ENCODE data around the gene ANKRD26. TPM values are rescaled to one million over a fixed set of nuclear protein-coding genes. Genes with fewer than 3 reads are reported as not detected.

Gene ANKRD26
- total RNA-seq, 1 experiment from 2014 or later, result 2.9 TPM

GRCh38 chr10:26997610-26998009, 102.7 kb downstream of the ANKRD26 start:
- H3K27ac ChIP-seq (ENCODE audit: low read length), result no peak overlapping the region
- no peaks in the 10 kb centered on the region for H3K4me1 ChIP-seq (ENCODE audit: insufficient read depth, low read length)
- no peak overlapping the region for H2AFZ ChIP-seq (ENCODE audit: low read length)
- H3K9me3 ChIP-seq (ENCODE audit: low read length), result no peaks in the 10 kb centered on the region
- H3K79me2 ChIP-seq (ENCODE audit: low read length), result no peaks in the 10 kb centered on the region
- no peak overlapping the region for H3K4me3 ChIP-seq (ENCODE audit: low read length)
- intact Hi-C loops (cut with micrococcal nuclease), result no loop called here
- ATAC-seq, result no peak
- H4K20me1 ChIP-seq (ENCODE audit: low read length), result no peaks in the 10 kb centered on the region
- CTCF ChIA-PET, result no interaction called here
- POLR2A ChIA-PET (ENCODE audit: unreplicated experiment), result no interaction called here
- no peaks in the 10 kb centered on the region for H3K27me3 ChIP-seq (ENCODE audit: low read length)
- TF ChIP-seq EZH2phosphoT487 (IDR thresholded peaks at IDR 0.05; ENCODE audit: borderline replicate concordance, low read length) (no peak), EZH2 (IDR thresholded peaks at IDR 0.05; ENCODE audit: low read length, unreplicated experiment) (no peak), CTCF (conservative IDR thresholded peaks at IDR 0.05; ENCODE audit: low read depth, low read length) (no peak)
- no peaks in the 10 kb centered on the region for H3K9me2 ChIP-seq (replicated peaks; ENCODE audit: low read length)
- BruUV-seq (replicated peaks), result no TSS peak
- H3K4me2 ChIP-seq (ENCODE audit: low read length), result no peak overlapping the region
- H3F3A ChIP-seq (ENCODE audit: low read length, unreplicated experiment), result no peaks in the 10 kb centered on the region
- H3K9ac ChIP-seq (ENCODE audit: low read length), result no peak overlapping the region
- no peak for DNase-seq
- no peaks in the 10 kb centered on the region for H3K36me3 ChIP-seq (ENCODE audit: low read depth, low read length)

- DNase-seq (no peak), ATAC-seq (no peak)
- H3K9ac ChIP-seq (ENCODE audit: low read length), result no peak overlapping the region
- no peaks in the 10 kb centered on the region for H4K20me1 ChIP-seq (ENCODE audit: low read length)
- no peak overlapping the region for H2AFZ ChIP-seq (ENCODE audit: low read length)
- no peaks in the 10 kb centered on the region for H3K9me2 ChIP-seq (replicated peaks; ENCODE audit: low read length)
- H3K4me2 ChIP-seq (ENCODE audit: low read length), result no peak overlapping the region
- no peaks in the 10 kb centered on the region for H3K27me3 ChIP-seq (ENCODE audit: low read length)
- no peaks in the 10 kb centered on the region for H3F3A ChIP-seq (ENCODE audit: low read length, unreplicated experiment)
- H3K4me3 ChIP-seq (ENCODE audit: low read length), result no peak overlapping the region
- BruUV-seq (replicated peaks), result no TSS peak
- no peak for TF ChIP-seq EZH2phosphoT487 (IDR thresholded peaks at IDR 0.05; ENCODE audit: borderline replicate concordance, low read length)
- no peak for TF ChIP-seq CTCF (conservative IDR thresholded peaks at IDR 0.05; ENCODE audit: low read depth, low read length)
- TF ChIP-seq EZH2 (IDR thresholded peaks at IDR 0.05; ENCODE audit: low read length, unreplicated experiment), result no peak
- no peaks in the 10 kb centered on the region for H3K9me3 ChIP-seq (ENCODE audit: low read length)
- H3K79me2 ChIP-seq (ENCODE audit: low read length), result no peaks in the 10 kb centered on the region
- H3K4me1 ChIP-seq (ENCODE audit: insufficient read depth, low read length), result no peaks in the 10 kb centered on the region
- intact Hi-C loops (cut with micrococcal nuclease), result no loop called here
- no peak overlapping the region for H3K27ac ChIP-seq (ENCODE audit: low read length)
- no peaks in the 10 kb centered on the region for H3K36me3 ChIP-seq (ENCODE audit: low read depth, low read length)
- POLR2A ChIA-PET (ENCODE audit: unreplicated experiment), result no interaction called here
- CTCF ChIA-PET, result no interaction called here
Measured at GRCh38 chr10:26994743-26995142, 105.6 kb downstream of the ANKRD26 start.

GRCh38 chr10:26987851-26988250, 112.4 kb downstream of the ANKRD26 start:
- Histone ChIP-seq H3K27ac (ENCODE audit: low read length) (no peak overlapping the region), H3K79me2 (ENCODE audit: low read length) (no peaks in the 10 kb centered on the region), H3F3A (ENCODE audit: low read length, unreplicated experiment) (no peaks in the 10 kb centered on the region), H3K9me2 (replicated peaks; ENCODE audit: low read length) (no peaks in the 10 kb centered on the region), H3K9ac (ENCODE audit: low read length) (no peak overlapping the region), H3K36me3 (ENCODE audit: low read depth, low read length) (no peaks in the 10 kb centered on the region), H4K20me1 (ENCODE audit: low read length) (no peaks in the 10 kb centered on the region), H3K27me3 (ENCODE audit: low read length) (no peaks in the 10 kb centered on the region), H2AFZ (ENCODE audit: low read length) (no peak overlapping the region), H3K4me1 (ENCODE audit: insufficient read depth, low read length) (no peaks in the 10 kb centered on the region), H3K4me2 (ENCODE audit: low read length) (no peak overlapping the region), H3K9me3 (ENCODE audit: low read length) (no peaks in the 10 kb centered on the region), H3K4me3 (ENCODE audit: low read length) (no peak overlapping the region)
- TF ChIP-seq EZH2phosphoT487 (IDR thresholded peaks at IDR 0.05; ENCODE audit: borderline replicate concordance, low read length) (no peak), EZH2 (IDR thresholded peaks at IDR 0.05; ENCODE audit: low read length, unreplicated experiment) (no peak), CTCF (conservative IDR thresholded peaks at IDR 0.05; ENCODE audit: low read depth, low read length) (no peak)
- ChIA-PET CTCF (no interaction called here), POLR2A (ENCODE audit: unreplicated experiment) (no interaction called here)
- ATAC-seq (no peak), DNase-seq (no peak)
- intact Hi-C loops (cut with micrococcal nuclease), result no loop called here
- no TSS peak for BruUV-seq (replicated peaks)

All from PC-3 (cell line).